Amniotic stem cell (primary cell): Measurements from ENCODE around the gene ZNF888.
A peak's percentile ranks its signal among the peaks of the same experiment; 100 is the strongest.
"Not testable (repeated sequence)": the region's sequence is repeated elsewhere in the genome, so short reads cannot be mapped to it uniquely, and the experiment has no call there.

Experiments
- DNase-seq: peaks from one replicate; lab custom pipeline; 2025; lab: John Stamatoyannopoulos, UW

The ZNF888 gene

DNA sequence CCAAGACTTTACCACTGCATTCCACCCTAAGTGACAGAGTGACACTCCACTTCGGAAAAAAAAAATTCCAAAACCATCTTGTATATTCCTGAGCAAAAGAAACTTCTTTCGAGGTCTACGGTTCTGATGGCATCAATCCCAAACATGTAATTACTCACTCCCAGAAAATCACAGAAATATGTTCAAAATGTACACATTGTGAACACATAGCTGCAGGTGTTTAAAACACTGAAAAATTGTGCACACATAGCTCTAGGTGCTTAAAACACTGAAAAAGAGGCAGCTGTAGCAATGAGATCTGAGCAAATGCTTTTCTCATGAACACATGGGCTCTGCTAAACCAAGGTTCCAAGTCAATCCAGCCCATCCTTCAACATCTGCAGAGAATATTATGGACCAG is 51.8 kb downstream of the ZNF888 start:
- DNase-seq, result no peak

DNA sequence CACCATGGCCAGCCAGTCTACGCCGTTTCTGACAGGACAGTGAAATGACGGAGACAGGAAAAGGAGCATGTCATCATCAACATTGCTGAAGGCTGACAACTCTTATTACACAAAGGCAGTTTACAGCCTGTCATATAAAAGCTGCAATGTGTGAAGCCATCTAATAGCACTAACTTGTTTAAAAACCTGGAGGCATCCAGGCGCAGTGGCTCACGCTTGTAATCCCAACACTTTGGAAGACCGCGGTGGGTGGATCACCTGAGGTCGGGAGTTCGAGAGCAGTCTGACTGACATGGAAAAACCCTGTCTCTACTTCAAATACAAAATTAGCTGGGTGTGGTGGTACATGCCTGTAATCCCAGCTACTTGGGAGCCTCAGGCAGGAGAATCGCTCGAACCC is 55.2 kb downstream of the ZNF888 start:
- not testable (repeated sequence) for DNase-seq

DNA sequence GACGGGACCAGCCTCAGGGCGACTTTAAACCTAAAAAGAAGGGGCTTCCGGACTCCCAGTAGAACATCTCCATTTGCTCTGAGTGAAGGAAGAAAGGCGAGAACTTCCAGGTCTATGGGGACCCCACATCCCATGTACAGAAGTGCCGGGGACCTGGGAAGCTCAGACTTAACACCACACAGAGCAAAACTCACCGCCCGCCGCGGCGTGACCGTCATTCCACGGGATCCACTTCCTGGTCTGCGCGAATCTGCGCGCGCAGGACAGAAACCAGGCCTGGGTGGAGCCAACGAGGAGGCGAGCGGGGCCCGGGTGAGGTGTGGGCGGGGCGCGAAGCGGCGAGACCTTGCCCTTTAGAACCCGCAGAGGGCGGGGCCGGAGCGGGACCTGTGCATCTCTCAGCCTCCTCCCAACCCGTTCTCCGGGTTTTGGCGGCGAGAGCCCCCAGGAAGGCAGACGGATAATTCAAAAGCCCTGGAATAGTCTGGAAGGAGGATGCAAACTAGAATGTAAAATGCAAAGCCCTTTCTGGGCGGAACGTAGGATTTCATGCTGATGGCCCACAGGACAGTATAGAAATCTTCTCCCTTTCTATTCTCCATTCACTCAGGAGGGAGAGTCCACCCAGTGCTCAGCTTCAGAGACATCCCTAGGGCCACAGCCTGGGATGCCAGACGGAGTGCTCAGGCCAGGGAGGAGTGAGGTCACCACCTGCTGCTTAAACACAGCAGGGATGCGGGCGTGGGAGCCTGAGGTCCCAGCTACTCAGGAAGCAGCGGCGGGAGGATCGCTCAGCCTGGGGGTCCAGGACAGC is 65.6 kb downstream of the ZNF888 start, which contains the start of gene ZNF468:
Gene ZNF468 (minus strand): TSS at position 242 of the 814 bp plus-strand sequence. CDS start 3,347 bp downstream, outside the sequence.
- peak; percentile 24 for DNase-seq

DNA sequence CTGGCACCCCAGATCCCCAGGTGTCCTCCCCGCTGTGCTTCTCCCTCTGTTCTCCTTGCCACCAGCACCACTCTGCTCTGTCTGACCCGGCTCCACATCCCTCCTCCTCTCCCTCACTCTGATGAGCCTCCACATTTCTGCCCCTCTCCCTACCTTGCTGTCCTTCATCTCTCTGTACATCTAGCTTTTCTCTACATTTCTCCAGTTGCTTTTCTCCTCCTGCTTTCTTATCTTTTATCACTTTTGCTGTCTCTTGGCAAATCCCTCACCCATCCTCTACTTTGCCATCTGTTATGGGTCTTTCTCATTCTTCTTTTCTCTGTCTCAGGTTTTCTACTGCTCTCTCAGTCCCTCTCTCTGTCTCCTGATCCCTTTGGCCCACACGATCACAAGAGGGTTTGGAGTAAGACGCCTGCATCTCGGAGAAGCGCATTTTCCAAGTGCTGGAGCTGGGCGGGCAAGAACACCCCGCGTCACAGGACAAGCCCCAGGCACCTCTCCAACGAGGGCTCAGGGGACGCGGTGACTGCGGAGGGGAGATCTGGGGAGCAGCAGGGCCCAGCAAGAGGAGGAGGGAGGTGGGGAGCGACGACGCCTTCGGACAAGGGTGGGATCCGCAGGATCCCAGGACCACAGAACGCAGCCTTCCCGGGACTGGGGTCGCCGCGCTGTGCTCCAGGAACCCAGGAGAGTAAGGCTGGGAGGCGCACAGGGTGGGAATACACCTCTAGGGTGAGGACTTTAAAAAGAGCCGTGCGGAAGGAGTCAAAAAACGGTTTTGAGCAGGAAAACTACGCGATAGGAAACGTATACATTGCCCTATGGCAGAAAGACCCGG is 66.5 kb downstream of the ZNF888 start:
- DNase-seq, result not testable (repeated sequence)
